ENCODE results near the gene RNASE8. TPM values are rescaled to one million over a fixed set of nuclear protein-coding genes. Genes with fewer than 3 reads are reported as not detected.

RNASE8 gene
- total RNA-seq, 1 experiment from 2014 or later, result not detected

- TF ChIP-seq SP1 (CRISPR knock-in tag; conservative IDR thresholded peaks at IDR 0.05) (no peak; the same call in 1 of the 2 replicates), ZNF532 (CRISPR knock-in tag; IDR thresholded peaks at IDR 0.05; ENCODE audit: borderline replicate concordance) (no peak), ERG (CRISPR knock-in tag; IDR thresholded peaks at IDR 0.05) (no peak), PREB (CRISPR knock-in tag; IDR thresholded peaks at IDR 0.05; ENCODE audit: borderline replicate concordance) (no peak), GABPB1 (CRISPR knock-in tag; IDR thresholded peaks at IDR 0.05) (no peak), ZNF671 (CRISPR knock-in tag; IDR thresholded peaks at IDR 0.05) (no peak), TP53 (CRISPR knock-in tag; IDR thresholded peaks at IDR 0.05) (no peak), RELA (CRISPR knock-in tag; IDR thresholded peaks at IDR 0.05; ENCODE audit: borderline replicate concordance) (no peak), JUN (CRISPR knock-in tag; IDR thresholded peaks at IDR 0.05) (no peak), PRDM15 (CRISPR knock-in tag; IDR thresholded peaks at IDR 0.05) (no peak), NR2C2 (CRISPR knock-in tag; IDR thresholded peaks at IDR 0.05) (no peak), E2F1 (CRISPR knock-in tag; IDR thresholded peaks at IDR 0.05) (no peak), EMX1 (CRISPR knock-in tag; IDR thresholded peaks at IDR 0.05) (no peak), NR3C1 (CRISPR knock-in tag; conservative IDR thresholded peaks at IDR 0.05; ENCODE audit: low read depth) (no peak), TCF7 (CRISPR knock-in tag; IDR thresholded peaks at IDR 0.05; ENCODE audit: low read depth) (no peak), MYBL2 (CRISPR knock-in tag; IDR thresholded peaks at IDR 0.05) (no peak), USF2 (CRISPR knock-in tag; IDR thresholded peaks at IDR 0.05) (no peak), FOXJ3 (CRISPR knock-in tag; IDR thresholded peaks at IDR 0.05; ENCODE audit: borderline replicate concordance) (no peak), ATF3 (CRISPR knock-in tag; conservative IDR thresholded peaks at IDR 0.05) (no peak)
- peaks cover 69% of the 10 kb centered on the region for H3K4me1 Mint-ChIP-seq
Observed at GRCh38 chr14:21098892-21099595, 41.4 kb downstream of the RNASE8 start.

More at GRCh38 chr14:21098892-21099595, 41.4 kb downstream of the RNASE8 start:
- DNase-seq (ENCODE audit: low spot score) (no peak), ATAC-seq (no peak)
- Mint-ChIP-seq H3K27me3 (ENCODE audit: low read depth) (no peaks in the 10 kb centered on the region), H3K36me3 (no peaks in the 10 kb centered on the region), H3K27ac (peak overlapping the region; percentile 97), H3K9me3 (no peaks in the 10 kb centered on the region), H3K4me3 (peak overlapping the region; percentile 90)
- POLR2A ChIA-PET, result interaction anchor here (1.1 kb wide), 1 partner anchor 75 kb away, joined by 3 read pairs; no protein-coding TSS in a partner anchor
- CTCF ChIA-PET, result interaction anchor here (1.0 to 7.8 kb wide), 9 partner anchors 9 to 128 kb away, joined by 3 to 142 read pairs (median 13); partner anchors contain the start of gene ARHGEF40

All from WTC11 (cell line).